GM08714 (cell line): ENCODE results near the gene AIPL1.
"Not testable (repeated sequence)": the region's sequence is repeated elsewhere in the genome, so short reads cannot be mapped to it uniquely, and the experiment has no call there.

Experiments used
- H3K4me3 ChIP-seq: fragments of 200-500 bp; sonication (Bioruptor generic); 2 replicates; pipeline ENCODE4 v1.5.1; 2014; ENCODE audit warnings: mild to moderate bottlenecking, low read length, inconsistent platforms
- ZNF274 ChIP-seq: IDR thresholded peaks from 2 replicates; pipeline ENCODE4 v1.6.1; 2012; ENCODE audit warnings: mild to moderate bottlenecking, low read depth, low read length

The AIPL1 gene, protein sequence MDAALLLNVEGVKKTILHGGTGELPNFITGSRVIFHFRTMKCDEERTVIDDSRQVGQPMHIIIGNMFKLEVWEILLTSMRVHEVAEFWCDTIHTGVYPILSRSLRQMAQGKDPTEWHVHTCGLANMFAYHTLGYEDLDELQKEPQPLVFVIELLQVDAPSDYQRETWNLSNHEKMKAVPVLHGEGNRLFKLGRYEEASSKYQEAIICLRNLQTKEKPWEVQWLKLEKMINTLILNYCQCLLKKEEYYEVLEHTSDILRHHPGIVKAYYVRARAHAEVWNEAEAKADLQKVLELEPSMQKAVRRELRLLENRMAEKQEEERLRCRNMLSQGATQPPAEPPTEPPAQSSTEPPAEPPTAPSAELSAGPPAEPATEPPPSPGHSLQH

DNA sequence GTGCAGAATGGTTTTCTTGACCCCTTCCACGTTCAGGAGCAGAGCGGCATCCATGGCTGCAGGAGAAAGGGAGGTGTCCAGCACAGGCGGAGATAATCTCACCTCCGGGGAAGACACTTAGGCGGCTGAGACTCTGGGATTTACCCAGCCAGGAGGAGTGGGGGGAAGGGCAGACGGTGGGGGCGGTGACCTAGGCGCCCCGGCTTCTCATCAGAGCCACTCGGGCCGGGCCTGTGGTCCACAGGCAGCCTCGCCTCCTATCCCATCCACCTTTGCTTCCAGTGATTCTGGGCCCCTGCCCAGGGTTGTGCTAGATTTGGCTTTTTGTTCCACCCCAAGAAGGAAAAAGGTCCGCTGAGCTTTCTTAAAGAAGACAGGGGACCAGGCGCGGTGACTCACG lies at the start of gene AIPL1:
TSS of gene AIPL1 (minus strand) at position 71 of the 400 bp plus-strand sequence. CDS start at position 54, 17 bp downstream.
- no peak for TF ChIP-seq ZNF274
- H3K4me3 ChIP-seq = no peak within 1 kb of the TSS

DNA sequence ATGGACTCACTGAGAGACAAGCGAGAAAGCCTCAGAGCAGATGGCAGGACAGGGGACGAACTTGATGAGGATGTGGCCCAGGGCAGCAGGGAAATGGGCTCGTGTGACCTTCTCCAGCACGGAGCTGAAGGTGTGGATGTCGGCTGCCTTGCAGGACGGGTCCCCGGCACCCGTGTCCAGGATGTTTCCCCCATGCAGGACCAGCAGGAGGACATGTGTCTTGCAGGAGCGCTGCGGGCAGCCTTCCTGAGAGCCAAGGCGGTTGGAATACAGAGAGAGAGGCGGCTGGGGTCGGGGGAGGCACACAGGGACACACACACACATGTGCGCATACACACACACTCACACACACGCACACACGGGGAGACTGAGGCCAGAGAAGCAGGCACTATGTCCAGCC lies 48.6 kb upstream of the AIPL1 start:
- H3K4me3 ChIP-seq = no peak overlapping the region
- no peak for TF ChIP-seq ZNF274

DNA sequence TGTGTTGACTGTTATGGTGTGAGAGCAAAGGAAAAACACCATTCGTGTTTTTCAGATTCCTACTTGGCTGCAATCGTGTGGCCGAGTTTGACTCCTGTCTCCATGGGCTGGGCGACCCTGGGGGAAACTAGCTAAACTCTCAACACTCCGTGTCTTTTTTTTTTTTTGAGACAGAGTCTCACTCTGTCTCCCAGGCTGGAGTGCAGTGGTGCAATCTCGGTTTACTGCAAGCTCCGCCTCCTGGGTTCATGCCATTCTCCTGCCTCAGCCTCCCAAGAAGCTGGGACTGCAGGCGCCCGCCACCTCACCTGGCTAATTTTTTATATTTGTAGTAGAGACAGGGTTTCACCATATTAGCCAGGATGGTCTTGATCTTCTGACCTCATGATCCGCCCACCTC lies 47.9 kb upstream of the AIPL1 start:
- not testable (repeated sequence) for H3K4me3 ChIP-seq

DNA sequence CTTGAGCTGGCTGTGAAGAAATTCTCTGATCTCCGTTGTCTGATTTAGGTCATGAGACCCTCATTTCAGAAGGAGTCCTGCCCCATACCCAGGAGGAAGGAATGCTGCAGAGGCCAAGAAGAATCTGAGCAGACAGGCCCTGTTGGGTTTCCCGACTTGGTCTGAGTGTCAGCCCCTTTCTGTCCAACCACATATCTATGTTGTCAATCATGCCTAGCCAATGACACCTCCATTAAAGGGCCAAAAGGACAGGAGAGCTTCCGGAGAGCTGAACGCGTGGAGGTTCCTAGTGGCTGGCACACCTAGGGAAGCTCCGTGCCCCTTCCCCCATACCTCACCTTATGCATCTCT lies 47.2 kb upstream of the AIPL1 start:
- H3K4me3 ChIP-seq = no peak overlapping the region

DNA sequence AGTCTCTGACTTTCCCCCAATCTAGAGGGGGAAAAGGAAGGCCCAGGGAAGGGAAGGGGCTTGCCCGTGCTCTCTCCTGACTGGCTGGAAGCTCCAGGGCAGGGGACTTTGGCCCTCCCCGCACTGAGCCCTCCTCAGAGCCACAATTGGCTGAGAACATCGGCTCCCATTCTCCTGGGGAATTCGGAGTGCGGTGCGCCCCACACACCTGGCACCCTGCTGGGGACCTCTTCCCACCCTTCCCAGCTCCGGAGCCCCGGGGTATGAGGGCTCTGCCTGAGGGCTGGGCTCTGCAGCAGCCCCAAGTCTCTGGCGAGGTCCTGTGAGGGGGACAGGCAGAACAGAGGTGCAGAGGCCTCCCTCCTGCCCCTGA lies 45.4 kb upstream of the AIPL1 start:
- no peak for TF ChIP-seq ZNF274
- H3K4me3 ChIP-seq = no peak overlapping the region

More for the DNA sequence above, 47.2 kb upstream of the AIPL1 start:
- no peak for TF ChIP-seq ZNF274

DNA sequence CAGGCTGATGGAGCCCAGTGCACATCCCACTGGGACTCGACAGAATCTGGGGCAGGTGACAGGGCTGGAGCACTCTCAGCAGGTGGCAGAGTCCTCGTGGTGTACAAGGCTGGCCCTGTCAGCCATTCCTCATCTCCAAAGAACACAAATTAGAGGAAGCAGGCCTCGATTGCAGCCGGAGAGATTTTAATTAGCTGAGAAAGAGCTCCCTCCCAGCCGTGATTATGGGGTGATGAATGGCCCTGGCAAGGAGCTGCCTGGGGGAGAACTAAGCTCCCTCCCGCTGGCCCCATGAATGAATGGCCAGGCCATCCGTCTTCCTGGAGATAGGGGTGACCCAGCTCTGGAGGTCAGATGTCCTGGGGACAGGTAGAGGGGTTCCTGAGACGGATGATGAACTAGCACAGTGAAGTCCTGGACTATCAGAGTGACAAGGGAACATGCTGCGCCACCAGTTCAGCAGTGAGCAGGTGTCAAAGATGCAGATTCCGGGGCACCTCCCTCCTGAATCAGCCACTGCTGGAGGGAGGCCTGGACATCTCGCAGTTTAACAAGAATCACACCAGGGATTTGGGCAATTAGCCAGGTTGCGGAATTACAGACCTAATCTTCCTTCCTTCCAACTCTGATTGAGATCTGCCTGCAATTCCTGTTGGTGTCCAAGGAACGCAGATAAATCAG lies 44.8 kb upstream of the AIPL1 start:
- TF ChIP-seq ZNF274 = no peak
- no peak overlapping the region for H3K4me3 ChIP-seq

DNA sequence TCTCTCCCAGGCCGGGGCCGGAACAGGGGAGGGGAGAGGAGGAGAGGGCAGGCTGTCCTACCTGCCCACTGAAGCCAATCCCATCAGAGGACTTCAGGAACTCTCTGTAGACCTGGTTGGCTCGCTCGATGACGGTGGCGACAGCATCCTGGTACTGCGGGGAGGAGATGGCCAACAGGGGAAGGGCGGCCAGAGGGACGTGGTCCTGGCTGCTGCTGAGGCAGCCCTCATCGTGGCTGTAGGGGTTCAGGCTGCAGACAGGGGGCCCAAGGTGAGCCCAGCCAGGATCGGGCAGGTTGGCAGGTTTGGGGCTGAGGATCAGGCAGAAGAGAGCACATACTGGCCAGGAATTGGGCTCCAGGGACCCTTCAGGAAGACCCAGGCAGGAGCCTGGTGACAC lies 43.6 kb upstream of the AIPL1 start:
- TF ChIP-seq ZNF274 = no peak
- H3K4me3 ChIP-seq = no peak overlapping the region

DNA sequence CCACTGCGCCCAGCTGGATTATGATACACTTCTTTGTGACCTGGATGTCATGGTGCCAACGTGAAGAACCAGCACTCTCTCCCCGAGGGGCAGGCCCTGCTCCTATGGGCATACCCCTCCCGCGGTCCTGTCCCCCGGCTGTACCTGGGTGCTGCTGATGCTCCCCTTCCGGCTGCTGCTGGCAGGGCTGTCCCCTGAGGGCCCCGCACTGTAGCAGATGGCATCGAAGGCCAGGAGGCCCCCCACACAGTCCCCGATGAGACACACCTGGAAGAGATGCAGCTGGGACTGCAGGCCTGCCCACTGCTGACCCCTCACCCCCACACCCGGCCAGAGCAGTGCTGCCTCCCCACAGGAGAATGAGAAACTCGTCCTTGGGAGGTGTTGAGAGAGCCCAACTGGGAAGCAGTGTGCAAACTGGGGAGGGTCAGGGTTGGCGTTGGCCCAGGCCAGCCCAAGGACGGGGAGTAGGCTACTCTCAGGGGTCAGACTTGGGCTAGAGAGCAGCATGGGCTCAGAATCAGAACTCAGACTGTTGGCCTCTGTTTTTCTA lies 43.0 kb upstream of the AIPL1 start:
- no peak for TF ChIP-seq ZNF274
- H3K4me3 ChIP-seq = no peak overlapping the region

DNA sequence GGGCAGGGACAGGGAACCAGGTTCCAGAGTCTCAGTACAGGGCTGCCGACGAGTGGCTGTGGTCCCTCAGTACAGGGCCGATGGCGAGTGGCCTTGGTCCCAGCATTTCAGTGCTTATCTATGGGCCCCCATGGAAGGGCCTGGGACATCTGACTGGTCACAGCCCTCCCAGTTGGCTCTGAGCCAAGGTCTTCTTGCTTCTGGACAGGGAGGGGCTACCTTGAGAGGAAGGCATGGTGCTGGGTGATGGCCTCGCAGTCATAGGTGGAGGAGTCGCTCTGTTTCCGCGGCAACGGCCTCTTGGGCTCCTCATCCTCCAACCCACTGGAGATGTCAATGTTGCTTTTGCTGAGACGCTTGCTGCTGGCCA lies 41.9 kb upstream of the AIPL1 start:
- no peak for TF ChIP-seq ZNF274

DNA sequence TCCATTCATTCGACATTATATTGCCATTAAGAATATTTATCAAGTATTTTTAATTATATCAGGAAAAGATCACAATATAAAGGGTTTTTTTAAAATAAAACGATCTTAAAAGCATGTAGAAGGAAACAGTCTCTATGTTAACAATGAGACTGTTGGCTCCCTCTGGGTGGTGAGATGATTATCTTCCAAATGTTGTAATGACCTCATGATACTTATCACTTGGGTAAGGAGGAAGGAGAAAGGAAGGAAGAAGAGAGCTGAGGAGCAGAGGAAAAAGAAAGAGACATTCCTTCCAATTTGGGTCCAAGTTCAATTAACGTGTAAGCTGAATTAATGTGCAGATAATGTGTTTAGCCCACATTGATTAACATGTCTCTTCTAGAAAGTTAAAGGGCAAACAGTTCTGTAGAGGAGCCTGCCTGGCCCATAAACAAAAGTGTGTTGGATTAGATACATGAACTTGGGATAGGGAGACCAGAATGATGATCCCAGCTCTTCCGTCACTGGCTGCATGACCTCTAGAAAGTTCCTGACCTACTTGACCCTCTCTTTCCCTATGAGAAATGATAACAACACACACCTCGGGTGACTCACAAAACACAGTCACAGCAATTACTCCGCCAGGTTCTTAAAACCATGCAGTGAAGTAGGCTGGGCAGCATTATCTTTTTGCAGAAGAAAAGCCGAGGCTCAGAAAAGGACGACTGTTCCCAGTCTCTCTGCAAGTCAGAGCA lies 41.3 kb upstream of the AIPL1 start:
- TF ChIP-seq ZNF274 = no peak

More for the DNA sequence above, 41.9 kb upstream of the AIPL1 start:
- no peak overlapping the region for H3K4me3 ChIP-seq

DNA sequence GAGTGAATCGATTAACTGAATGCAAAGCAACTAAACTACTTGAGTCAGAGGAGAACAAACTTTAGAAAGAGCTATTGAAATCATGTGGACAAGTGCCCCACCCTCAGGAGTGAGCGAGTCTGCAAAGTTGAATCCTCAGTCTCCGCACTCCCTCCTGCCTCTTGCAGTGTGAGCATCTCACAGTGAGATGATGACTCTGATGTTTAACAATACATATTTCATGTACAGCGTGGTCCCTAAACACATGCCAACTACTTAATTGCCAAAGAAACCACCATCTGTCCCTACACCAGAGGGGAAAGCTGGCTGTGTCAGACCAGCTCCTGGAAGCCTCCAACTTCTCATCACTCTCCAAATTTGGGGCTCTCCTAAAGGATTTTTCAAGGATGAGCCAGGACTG lies 40.5 kb upstream of the AIPL1 start:
- TF ChIP-seq ZNF274 = no peak
- H3K4me3 ChIP-seq = no peak overlapping the region

More for the DNA sequence above, 41.3 kb upstream of the AIPL1 start:
- H3K4me3 ChIP-seq = no peak overlapping the region

DNA sequence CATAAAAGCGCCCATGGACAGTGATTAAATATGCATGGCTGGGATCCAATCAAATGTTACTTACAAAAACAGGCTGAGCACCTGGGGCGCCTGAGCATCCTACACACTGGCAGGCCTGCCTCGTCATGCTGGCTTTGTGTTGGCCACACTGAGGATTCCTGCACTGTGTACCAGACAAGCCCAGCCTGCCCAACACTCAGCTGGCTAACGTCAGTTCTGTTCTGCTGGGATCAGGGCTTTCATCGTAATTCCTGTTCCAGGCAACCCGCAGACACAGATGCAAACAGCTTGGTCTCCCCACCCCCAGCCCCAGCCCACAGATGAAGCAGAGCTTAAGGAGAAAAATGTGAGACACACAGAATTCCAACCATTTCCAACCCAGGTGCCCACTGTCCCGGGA lies 40.0 kb upstream of the AIPL1 start:
- TF ChIP-seq ZNF274 = no peak

DNA sequence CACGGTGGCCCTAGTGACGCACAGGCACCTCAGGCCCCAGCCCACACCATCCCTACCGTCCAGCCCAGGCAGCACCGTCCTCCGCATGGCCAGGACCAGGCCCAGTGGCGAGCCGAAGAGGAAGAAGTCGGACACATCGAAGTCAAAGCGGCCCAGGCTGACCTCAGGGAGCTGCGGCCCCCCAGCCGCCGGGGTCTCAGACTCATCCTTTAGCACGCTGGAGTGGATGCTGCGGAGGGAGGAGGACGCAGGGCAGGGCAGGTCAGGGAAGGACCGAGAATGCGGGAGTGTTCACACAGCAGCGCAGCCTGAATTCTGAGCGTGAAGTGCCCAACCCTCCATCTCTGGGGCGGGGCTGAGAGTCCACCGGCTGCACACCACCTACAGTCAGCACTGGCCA lies 39.5 kb upstream of the AIPL1 start:
- no peak for TF ChIP-seq ZNF274
- H3K4me3 ChIP-seq = no peak overlapping the region

More for the DNA sequence above, 40.0 kb upstream of the AIPL1 start:
- H3K4me3 ChIP-seq = no peak overlapping the region

DNA sequence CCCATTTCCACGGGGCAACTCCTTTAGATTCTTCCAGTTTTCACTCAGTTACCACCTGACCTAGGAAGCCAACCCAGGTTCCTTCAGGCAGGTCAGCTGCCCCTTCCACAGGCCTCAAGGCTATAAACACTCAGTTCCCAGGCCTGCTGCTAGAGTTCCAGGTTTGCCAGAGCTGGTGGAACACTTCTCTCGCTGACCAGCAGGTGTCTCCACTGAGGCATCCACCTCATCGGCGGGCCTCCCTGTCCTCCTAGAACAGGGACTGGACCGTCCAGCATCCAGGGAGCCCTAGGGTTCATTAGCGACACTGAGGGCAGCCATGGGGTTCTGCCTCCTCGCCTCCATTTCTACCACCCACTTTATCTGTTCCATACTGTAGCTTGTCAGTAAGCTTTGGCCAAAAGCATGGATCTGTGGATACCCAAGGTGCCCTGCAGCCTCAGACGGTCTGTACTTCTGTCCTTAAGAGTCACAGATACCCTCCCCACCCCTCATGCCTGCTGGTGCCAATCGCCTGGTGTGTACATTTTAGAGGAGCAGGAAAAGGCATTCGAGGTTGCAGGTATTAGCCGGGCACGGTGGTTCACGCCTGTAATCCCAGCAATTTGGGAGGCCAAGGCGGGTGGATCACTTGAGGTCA lies 38.3 kb upstream of the AIPL1 start:
- H3K4me3 ChIP-seq = no peak overlapping the region
- no peak for TF ChIP-seq ZNF274

DNA sequence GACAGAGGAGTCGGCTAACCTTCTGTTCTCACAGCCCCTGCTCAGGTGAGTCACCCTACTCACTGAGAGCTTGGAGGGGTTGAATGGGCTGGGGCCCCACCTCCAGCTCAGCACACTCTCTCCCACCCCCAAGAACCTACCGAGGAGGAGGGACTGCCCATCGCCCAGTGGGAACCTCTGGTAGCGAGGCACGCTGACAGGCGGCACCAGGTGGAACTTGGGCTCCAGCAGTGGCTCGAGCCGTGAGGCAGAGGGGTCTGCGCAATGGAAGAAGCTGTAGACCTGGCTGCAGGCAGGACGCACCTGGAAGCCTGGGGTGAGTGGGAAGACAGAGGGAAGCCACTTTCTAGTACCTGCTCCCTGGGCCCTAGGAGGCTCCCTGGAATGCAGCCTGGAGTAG lies 37.6 kb upstream of the AIPL1 start:
- no peak for TF ChIP-seq ZNF274
- no peak overlapping the region for H3K4me3 ChIP-seq
